Panc1 (cell line): ENCODE measurements around the gene CXorf38.
"Not testable (repeated sequence)": the region's sequence is repeated elsewhere in the genome, so short reads cannot be mapped to it uniquely, and the experiment has no call there.

ENCODE experiments used
- CTCF ChIP-seq: fragments of 450-650 bp; IDR thresholded peaks from 2 replicates; pipeline ENCODE4 v1.5.1; 2017; ENCODE audit warnings: mild to moderate bottlenecking
- POLR2AphosphoS5 ChIP-seq: IDR thresholded peaks from 2 replicates; pipeline ENCODE4 v1.6.1; 2012; ENCODE audit warnings: mild to moderate bottlenecking, low read depth, low read length, moderate library complexity
- REST ChIP-seq, 2 experiments: IDR thresholded peaks; 2 replicates each; pipeline ENCODE4 v1.6.1; 2011 to 2012; ENCODE audit warnings: low read depth in 2 of 2, control low read depth in 1 of 2, low read length in 1 of 2, mild to moderate bottlenecking in 1 of 2, moderate library complexity in 1 of 2; ENCODE audit not compliant: insufficient read depth in 1 of 2
- SIN3A ChIP-seq: IDR thresholded peaks from 2 replicates; pipeline ENCODE4 v1.6.1; 2012; ENCODE audit warnings: low read depth, mild to moderate bottlenecking, low read length, moderate library complexity, borderline replicate concordance; ENCODE audit not compliant: insufficient read depth
- TCF7L2 ChIP-seq: IDR thresholded peaks from 2 replicates; pipeline ENCODE4 v1.6.1; 2011; ENCODE audit warnings: mild to moderate bottlenecking, low read depth, low read length, inconsistent platforms

- not testable (repeated sequence) for TF ChIP-seq CTCF; SIN3A; POLR2AphosphoS5; TCF7L2; REST (IDR thresholded peaks at IDR 0.05; ENCODE audit: insufficient read depth in 1 of 2, low read depth in 2 of 2, low read length in 1 of 2)
These were observed 59.7 kb downstream of the CXorf38 start for GRCh38 chrX:40587623-40588022.
